K562 (cell line): ENCODE data around the gene TNIP1. TPM values are rescaled to one million over a fixed set of nuclear protein-coding genes. Genes with fewer than 3 reads are reported as not detected.
A peak's percentile ranks its signal among the peaks of the same experiment; 100 is the strongest.

Experiments used
- CBFA2T2 ChIP-seq: fragments of 450-650 bp; conservative IDR thresholded peaks from 2 replicates; pipeline ENCODE4 v1.6.1; 2017; ENCODE audit warnings: mild to moderate bottlenecking
- CREB3L1 ChIP-seq: fragments of 450-650 bp; IDR thresholded peaks from 2 replicates; pipeline ENCODE4 v1.6.1; 2014; ENCODE audit warnings: low read depth, mild to moderate bottlenecking, moderate library complexity, borderline replicate concordance
- DACH1 ChIP-seq: fragments of 450-650 bp; IDR thresholded peaks from 2 replicates; pipeline ENCODE4 v1.6.1; 2018; ENCODE audit not compliant: partially characterized antibody
- DNMT1 ChIP-seq: fragments of 450-650 bp; IDR thresholded peaks from 2 replicates; pipeline ENCODE4 v1.6.1; 2016; ENCODE audit warnings: antibody characterized with exemption, mild to moderate bottlenecking
- FOXP1 ChIP-seq: sonication (generic); formaldehyde crosslinking; IDR thresholded peaks from 2 replicates; pipeline ENCODE4 v1.8.0; 2022; ENCODE audit warnings: mild to moderate bottlenecking, missing genetic modification reagents
- GABPB1 ChIP-seq: sonication (generic); formaldehyde crosslinking; IDR thresholded peaks from 2 replicates; pipeline ENCODE4 v1.8.0; 2022; ENCODE audit warnings: mild to moderate bottlenecking, missing genetic modification reagents
- GTF2F1 ChIP-seq: IDR thresholded peaks from 2 replicates; pipeline ENCODE4 v1.6.1; 2011; ENCODE audit warnings: low read depth, low read length, improper control_type of control experiment
- HCFC1 ChIP-seq: IDR thresholded peaks from 2 replicates; pipeline ENCODE4 v1.6.1; 2012; ENCODE audit warnings: low read depth, low read length, improper control_type of control experiment
- HDAC2 ChIP-seq: fragments of 450-650 bp; IDR thresholded peaks from 2 replicates; pipeline ENCODE4 v1.6.1; 2016; ENCODE audit warnings: mild to moderate bottlenecking
- IRF2 ChIP-seq: sonication (generic); formaldehyde crosslinking; IDR thresholded peaks from 2 replicates; pipeline ENCODE4 v1.8.1; 2022; ENCODE audit warnings: mild to moderate bottlenecking, missing genetic modification reagents
- JUND ChIP-seq, 2 experiments: IDR thresholded peaks; 2 replicates in 1 of 2; 3 replicates in 1 of 2; pipeline ENCODE4 v1.6.1; 2011; ENCODE audit warnings: borderline replicate concordance in 2 of 2, low read depth in 2 of 2, low read length in 2 of 2, improper control_type of control experiment in 1 of 2, missing biosample characterization in 1 of 2, missing genetic modification characterization in 1 of 2, missing genetic modification reagents in 1 of 2
- MAFG ChIP-seq: fragments of 450-650 bp; conservative IDR thresholded peaks from 2 replicates; pipeline ENCODE4 v1.6.1; 2016; ENCODE audit warnings: missing genetic modification characterization, missing compliant biosample characterization
- NCOA1 ChIP-seq: fragments of 450-650 bp; IDR thresholded peaks from 2 replicates; pipeline ENCODE4 v1.6.1; 2016; ENCODE audit warnings: low read depth
- NKRF ChIP-seq: fragments of 450-650 bp; IDR thresholded peaks from 2 replicates; pipeline ENCODE4 v1.6.1; 2016; ENCODE audit warnings: borderline replicate concordance
- NR2F6 ChIP-seq: fragments of 450-650 bp; formaldehyde crosslinking; IDR thresholded peaks from 2 replicates; pipeline ENCODE4 v1.4.0; 2020; ENCODE audit warnings: mild to moderate bottlenecking
- PHTF2 ChIP-seq: fragments of 250-450 bp; sonication (Bioruptor Pico); IDR thresholded peaks from 2 replicates; pipeline ENCODE4 v1.5.0; 2021; ENCODE audit warnings: mild to moderate bottlenecking
- RCOR1 ChIP-seq, 2 experiments: IDR thresholded peaks; 2 replicates each; pipeline ENCODE4 v1.6.1; 2012; ENCODE audit warnings: low read depth in 2 of 2, low read length in 2 of 2, borderline replicate concordance in 1 of 2, improper control_type of control experiment in 1 of 2
- SAFB2 ChIP-seq: fragments of 200-400 bp; formaldehyde crosslinking; IDR thresholded peaks from 2 replicates; pipeline ENCODE4 v1.6.1; 2018; ENCODE audit warnings: borderline replicate concordance, low read length, low read depth, moderate library complexity; ENCODE audit not compliant: severe bottlenecking
- SRSF1 ChIP-seq: fragments of 200-400 bp; formaldehyde crosslinking; IDR thresholded peaks from 2 replicates; pipeline ENCODE4 v1.6.1; 2017; ENCODE audit warnings: mild to moderate bottlenecking, low read depth, low read length, moderate library complexity
- ZNF146 ChIP-seq: IDR thresholded peaks from one replicate; pipeline ENCODE4 v1.6.1; 2018; ENCODE audit warnings: missing compliant biosample characterization; ENCODE audit not compliant: unreplicated experiment
- ZNF316 ChIP-seq: fragments of 450-650 bp; IDR thresholded peaks from 2 replicates; pipeline ENCODE4 v1.6.1; 2016
- ZNF592 ChIP-seq: fragments of 450-650 bp; IDR thresholded peaks from 2 replicates; pipeline ENCODE4 v1.6.1; 2017; ENCODE audit warnings: antibody characterized with exemption, mild to moderate bottlenecking
- polyA plus RNA-seq, 8 experiments: library from polyadenylated mRNA; depleted of rRNA in 4 of 8; stranded (reverse) in 5 of 8; unstranded in 3 of 8; fragments of >200 nt; fragmentation: Nextera tagmentation in 2 of 8; fragmentation: Illumina TruSeq in 1 of 8; extraction: Ambion mirVana in 2 of 8; extraction: Trizol in 1 of 8; gene quantifications; 2 replicates each; pipeline versions ENCODE4 v1.2.1 to v1.2.3, GENCODE V29; 2011 to 2014; ENCODE audit warnings: inconsistent platforms in 1 of 8, missing spikeins in 1 of 8
- total RNA-seq, 7 experiments: library from RNA; depleted of rRNA in 6 of 7; stranded (reverse); fragments of >200 nt in 6 of 7; fragmentation: Illumina TruSeq in 2 of 7; extraction: Trizol in 2 of 7; gene quantifications; 2 replicates each; pipeline versions ENCODE4 v1.2.1 to v1.2.3, GENCODE V29; 2011 to 2021; ENCODE audit warnings: low replicate concordance in 1 of 7

TNIP1 gene
- total and polyA plus RNA-seq, 9 of the 15 experiments (the other 6 are each of a cell fraction or from before 2014, with no cell fraction given): 0.46 to 41.0 (median 24.6) TPM

GRCh38 chr5:151051066-151051930 is 29.5 kb downstream of the TNIP1 start (continued):
- TF ChIP-seq ZNF592 (no peak), RCOR1 (IDR thresholded peaks at IDR 0.05; ENCODE audit: borderline replicate concordance in 1 of 2, low read depth in 2 of 2, low read length in 2 of 2) (peak in 1 of 2 experiments; percentile 37; a peak in 1 of 4 replicates), FOXP1 (CRISPR knock-in tag) (no peak), NCOA1 (no peak), HCFC1 (no peak), NR2F6 (no peak), MAFG (tag) (no peak), JUND (IDR thresholded peaks at IDR 0.05; ENCODE audit: borderline replicate concordance, low read depth, low read length) (no peak), JUND (tag; IDR thresholded peaks at IDR 0.05; ENCODE audit: borderline replicate concordance, low read depth, low read length) (peak; percentile 16; the same call in 1 of the 3 replicates), DNMT1 (no peak), SRSF1 (no peak), NKRF (no peak; the same call in 1 of the 2 replicates), CBFA2T2 (no peak), HDAC2 (no peak), SAFB2 (no peak), GTF2F1 (no peak), PHTF2 (CRISPR knock-in tag) (no peak), ZNF146 (CRISPR knock-in tag) (no peak), CREB3L1 (no peak), IRF2 (no peak), GABPB1 (CRISPR knock-in tag) (no peak), ZNF316 (no peak), DACH1 (no peak)
